Liver (tissue), 3 donors: Measurements from ENCODE around the gene RNF225.

Source experiments
- EGR1 ChIP-seq, 2 donors: IDR thresholded peaks; 2 replicates each; pipeline ENCODE4 v1.6.1; 2016 to 2018; ENCODE audit warnings: antibody characterized with exemption in 2 of 2, low read depth in 2 of 2
- FOXA1 ChIP-seq: IDR thresholded peaks from 2 replicates; pipeline ENCODE4 v1.6.1; 2016; ENCODE audit warnings: antibody characterized with exemption
- GABPA ChIP-seq, 2 donors: IDR thresholded peaks in 1 of 2; conservative IDR thresholded peaks in 1 of 2; 2 replicates each; pipeline ENCODE4 v1.6.1; 2016; ENCODE audit warnings: antibody characterized with exemption in 2 of 2, mild to moderate bottlenecking in 1 of 2, moderate library complexity in 1 of 2
- HNF4A ChIP-seq, 2 donors: conservative IDR thresholded peaks; 2 replicates each; pipeline ENCODE4 v1.6.1; 2016; ENCODE audit warnings: antibody characterized with exemption in 2 of 2, mild to moderate bottlenecking in 2 of 2
- JUND ChIP-seq, 2 donors: IDR thresholded peaks; 2 replicates each; pipeline ENCODE4 v1.6.1; 2016; ENCODE audit warnings: antibody characterized with exemption in 2 of 2
- RAD21 ChIP-seq, 2 donors: IDR thresholded peaks; 2 replicates each; pipeline ENCODE4 v1.6.1; 2016; ENCODE audit warnings: antibody characterized with exemption in 2 of 2, mild to moderate bottlenecking in 2 of 2
- RXRA ChIP-seq, 2 donors: IDR thresholded peaks; 2 replicates each; pipeline ENCODE4 v1.6.1; 2017 to 2018; ENCODE audit warnings: antibody characterized with exemption in 2 of 2, mild to moderate bottlenecking in 1 of 2
- SP1 ChIP-seq: IDR thresholded peaks from 2 replicates; pipeline ENCODE4 v1.6.1; 2018; ENCODE audit warnings: antibody characterized with exemption, mild to moderate bottlenecking
- TAF1 ChIP-seq: conservative IDR thresholded peaks from 2 replicates; pipeline ENCODE4 v1.6.1; 2016; ENCODE audit warnings: antibody characterized with exemption, mild to moderate bottlenecking
- YY1 ChIP-seq: IDR thresholded peaks from 2 replicates; pipeline ENCODE4 v1.6.1; 2016; ENCODE audit warnings: antibody characterized with exemption, mild to moderate bottlenecking
- TF ChIP-seq, protein P1 (sequence below): fragments of 150-350 bp; IDR thresholded peaks from 2 replicates; pipeline ENCODE4 v1.5.1; 2017; ENCODE audit warnings: improper control_type of control experiment, low read depth, low read length; ENCODE audit not compliant: missing input control
- TF ChIP-seq, protein P2 (sequence below): IDR thresholded peaks from 2 replicates; pipeline ENCODE4 v1.6.1; 2016; ENCODE audit warnings: antibody characterized with exemption
- donor health status: healthy.
- donor health status: healthy.

DNA sequence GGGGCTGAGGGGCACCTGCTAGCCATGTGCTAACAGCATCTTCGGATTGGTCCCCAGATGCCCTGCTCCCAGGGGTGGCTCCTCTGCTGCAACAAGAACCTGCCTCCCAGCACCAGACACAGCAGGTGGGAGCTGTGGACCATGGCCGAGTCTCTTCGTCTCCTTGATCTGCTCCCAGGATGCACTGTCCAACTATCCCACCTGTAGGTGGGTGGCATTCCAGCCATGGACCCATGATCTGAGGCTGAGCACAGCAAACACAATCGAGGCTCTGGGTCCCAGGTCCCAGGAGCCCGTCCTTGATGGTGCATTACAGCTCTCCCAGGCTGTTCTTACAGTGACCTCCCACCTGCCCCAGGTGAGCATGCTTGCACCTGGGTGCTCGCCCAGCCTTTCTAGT, 16.2 kb upstream of the RNF225 start:
- TF ChIP-seq, protein P1, sequence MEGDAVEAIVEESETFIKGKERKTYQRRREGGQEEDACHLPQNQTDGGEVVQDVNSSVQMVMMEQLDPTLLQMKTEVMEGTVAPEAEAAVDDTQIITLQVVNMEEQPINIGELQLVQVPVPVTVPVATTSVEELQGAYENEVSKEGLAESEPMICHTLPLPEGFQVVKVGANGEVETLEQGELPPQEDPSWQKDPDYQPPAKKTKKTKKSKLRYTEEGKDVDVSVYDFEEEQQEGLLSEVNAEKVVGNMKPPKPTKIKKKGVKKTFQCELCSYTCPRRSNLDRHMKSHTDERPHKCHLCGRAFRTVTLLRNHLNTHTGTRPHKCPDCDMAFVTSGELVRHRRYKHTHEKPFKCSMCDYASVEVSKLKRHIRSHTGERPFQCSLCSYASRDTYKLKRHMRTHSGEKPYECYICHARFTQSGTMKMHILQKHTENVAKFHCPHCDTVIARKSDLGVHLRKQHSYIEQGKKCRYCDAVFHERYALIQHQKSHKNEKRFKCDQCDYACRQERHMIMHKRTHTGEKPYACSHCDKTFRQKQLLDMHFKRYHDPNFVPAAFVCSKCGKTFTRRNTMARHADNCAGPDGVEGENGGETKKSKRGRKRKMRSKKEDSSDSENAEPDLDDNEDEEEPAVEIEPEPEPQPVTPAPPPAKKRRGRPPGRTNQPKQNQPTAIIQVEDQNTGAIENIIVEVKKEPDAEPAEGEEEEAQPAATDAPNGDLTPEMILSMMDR = no peak
- TF ChIP-seq GABPA (IDR thresholded peaks at IDR 0.05 in 1 of 2, conservative IDR thresholded peaks at IDR 0.05 in 1 of 2) (no peak), JUND (IDR thresholded peaks at IDR 0.05) (no peak), YY1 (no peak), TAF1 (no peak), RAD21 (IDR thresholded peaks at IDR 0.05) (no peak), HNF4A (conservative IDR thresholded peaks at IDR 0.05) (no peak), SP1 (no peak), EGR1 (IDR thresholded peaks at IDR 0.05; ENCODE audit: low read depth in 2 of 2) (no peak), FOXA1 (no peak), RXRA (IDR thresholded peaks at IDR 0.05) (no peak)
- TF ChIP-seq, protein P2, sequence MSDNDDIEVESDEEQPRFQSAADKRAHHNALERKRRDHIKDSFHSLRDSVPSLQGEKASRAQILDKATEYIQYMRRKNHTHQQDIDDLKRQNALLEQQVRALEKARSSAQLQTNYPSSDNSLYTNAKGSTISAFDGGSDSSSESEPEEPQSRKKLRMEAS = no peak
